H9 (cell line): ENCODE results near the gene NUP205. TPM values are rescaled to one million over a fixed set of nuclear protein-coding genes. Genes with fewer than 3 reads are reported as not detected.

Source experiments
- DNase-seq: peaks from one replicate; pipeline ENCODE4 v3.0.0-alpha.2; 2017
- H2AFZ ChIP-seq: one replicate; pipeline ENCODE4 v1.6.1; 2013; ENCODE audit warnings: mild to moderate bottlenecking, low read length, control low read depth, moderate library complexity
- H2AK5ac ChIP-seq: 2 replicates; pipeline ENCODE4 v1.6.1; 2013; ENCODE audit warnings: low read length, control low read depth, mixed read lengths; ENCODE audit not compliant: insufficient read length
- H2BK120ac ChIP-seq: one replicate; pipeline ENCODE4 v1.6.1; 2013; ENCODE audit warnings: low read depth, mild to moderate bottlenecking, low read length, control low read depth, inconsistent platforms; ENCODE audit not compliant: poor library complexity, severe bottlenecking
- H2BK12ac ChIP-seq: 2 replicates; pipeline ENCODE4 v1.6.1; 2013; ENCODE audit warnings: low read length, control low read depth, mixed read lengths, low read depth; ENCODE audit not compliant: insufficient read length
- H2BK15ac ChIP-seq: 2 replicates; pipeline ENCODE4 v1.6.1; 2013; ENCODE audit warnings: low read depth, low read length, control low read depth
- H2BK20ac ChIP-seq: one replicate; pipeline ENCODE4 v1.6.1; 2013; ENCODE audit warnings: low read depth, mild to moderate bottlenecking, low read length, control low read depth, inconsistent platforms; ENCODE audit not compliant: poor library complexity, severe bottlenecking
- H2BK5ac ChIP-seq: 2 replicates; pipeline ENCODE4 v1.6.1; 2013; ENCODE audit warnings: low read length, control low read depth, mixed read lengths; ENCODE audit not compliant: insufficient read length
- H3K14ac ChIP-seq: 2 replicates; pipeline ENCODE4 v1.6.1; 2013; ENCODE audit warnings: low read length, control low read depth; ENCODE audit not compliant: insufficient read depth
- H3K18ac ChIP-seq: 2 replicates; pipeline ENCODE4 v1.6.1; 2013; ENCODE audit warnings: low read depth, mild to moderate bottlenecking, mixed read lengths, low read length, control low read depth; ENCODE audit not compliant: insufficient read length
- H3K23ac ChIP-seq: 2 replicates; pipeline ENCODE4 v1.6.1; 2013; ENCODE audit warnings: low read length, control low read depth, mixed read lengths, low read depth; ENCODE audit not compliant: insufficient read length
- H3K23me2 ChIP-seq: 2 replicates; pipeline ENCODE4 v1.6.1; 2013; ENCODE audit warnings: low read depth, mild to moderate bottlenecking, mixed read lengths, low read length, control low read depth; ENCODE audit not compliant: insufficient read length, poor library complexity, severe bottlenecking
- H3K27ac ChIP-seq: 2 replicates; pipeline ENCODE4 v1.5.1; 2013; ENCODE audit warnings: low read length, control low read depth, mixed read lengths, low read depth; ENCODE audit not compliant: insufficient read length
- H3K27me3 ChIP-seq: 2 replicates; pipeline ENCODE4 v1.6.1; 2013; ENCODE audit warnings: low read length, control low read depth, inconsistent platforms; ENCODE audit not compliant: insufficient read depth
- H3K4ac ChIP-seq: 2 replicates; pipeline ENCODE4 v1.6.1; 2013; ENCODE audit warnings: low read depth, mild to moderate bottlenecking, control low read depth, inconsistent platforms, low read length, moderate library complexity
- H3K4me1 ChIP-seq: 2 replicates; pipeline ENCODE4 v1.6.1; 2013; ENCODE audit warnings: low read length, control low read depth, inconsistent platforms; ENCODE audit not compliant: insufficient read depth
- H3K4me2 ChIP-seq: 2 replicates; pipeline ENCODE4 v1.6.1; 2013; ENCODE audit warnings: low read length, control low read depth, mixed read lengths; ENCODE audit not compliant: insufficient read length, insufficient read depth
- H3K56ac ChIP-seq: 2 replicates; pipeline ENCODE4 v1.6.1; 2013; ENCODE audit warnings: low read depth, mild to moderate bottlenecking, mixed read lengths, low read length, control low read depth; ENCODE audit not compliant: insufficient read length
- H3K79me1 ChIP-seq: 2 replicates; pipeline ENCODE4 v1.6.1; 2013; ENCODE audit warnings: low read depth, mild to moderate bottlenecking, moderate library complexity, low read length, control low read depth, inconsistent platforms; ENCODE audit not compliant: insufficient read depth, poor library complexity, severe bottlenecking
- H3K79me2 ChIP-seq: 2 replicates; pipeline ENCODE4 v1.6.1; 2013; ENCODE audit warnings: low read length, control low read depth, inconsistent platforms; ENCODE audit not compliant: insufficient read depth
- H3K9ac ChIP-seq: 2 replicates; pipeline ENCODE4 v1.6.1; 2013; ENCODE audit warnings: low read length, control low read depth, mixed read lengths; ENCODE audit not compliant: insufficient read length; ENCODE audit errors: extremely low read depth
- H3K9me3 ChIP-seq: one replicate; pipeline ENCODE4 v1.6.1; 2013; ENCODE audit warnings: low read depth, low read length, inconsistent platforms; ENCODE audit not compliant: control insufficient read depth
- H3T11ph ChIP-seq: one replicate; pipeline ENCODE4 v1.6.1; 2013; ENCODE audit warnings: mild to moderate bottlenecking, low read length, control low read depth, inconsistent platforms
- H4K20me1 ChIP-seq: one replicate; pipeline ENCODE4 v1.6.1; 2013; ENCODE audit not compliant: control insufficient read depth, insufficient read length, insufficient read depth
- H4K5ac ChIP-seq: 2 replicates; pipeline ENCODE4 v1.6.1; 2013; ENCODE audit warnings: low read depth, mild to moderate bottlenecking, mixed read lengths, low read length, control low read depth; ENCODE audit not compliant: insufficient read length
- H4K8ac ChIP-seq: replicated peaks from 2 replicates; pipeline ENCODE4 v1.6.1; 2013; ENCODE audit warnings: low read length, control low read depth, mixed read lengths, low read depth; ENCODE audit not compliant: insufficient read length
- H4K91ac ChIP-seq: 2 replicates; pipeline ENCODE4 v1.6.1; 2013; ENCODE audit warnings: low read depth, mild to moderate bottlenecking, moderate library complexity, mixed read lengths, low read length, control low read depth; ENCODE audit not compliant: insufficient read length
- H3K27ac Mint-ChIP-seq, 3 experiments: 2 replicates in 2 of 3; 3 replicates in 1 of 3; pipeline ENCODE4 v1.8.0; 2020 to 2021; ENCODE audit warnings: mixed read lengths in 3 of 3, mild to moderate bottlenecking in 1 of 3, moderate library complexity in 1 of 3
- H3K27me3 Mint-ChIP-seq: 2 replicates; pipeline ENCODE4 v1.8.0; 2021; ENCODE audit warnings: low read depth, mild to moderate bottlenecking, moderate library complexity, mixed read lengths
- H3K36me3 Mint-ChIP-seq, 3 experiments: 2 replicates in 2 of 3; 3 replicates in 1 of 3; pipeline ENCODE4 v1.8.0; 2020 to 2021; ENCODE audit warnings: low read depth in 3 of 3, mixed read lengths in 3 of 3; ENCODE audit not compliant: insufficient read depth in 1 of 3
- H3K4me1 Mint-ChIP-seq, 2 experiments: 2 replicates each; pipeline ENCODE4 v1.8.0; 2020; ENCODE audit warnings: mixed read lengths in 2 of 2
- H3K4me3 Mint-ChIP-seq, 2 experiments: 2 replicates in 1 of 2; 3 replicates in 1 of 2; pipeline ENCODE4 v1.8.0; 2020 to 2021; ENCODE audit warnings: mild to moderate bottlenecking in 2 of 2, mixed read lengths in 2 of 2, moderate library complexity in 1 of 2
- H3K9me3 Mint-ChIP-seq, 2 experiments: 2 replicates in 1 of 2; 3 replicates in 1 of 2; pipeline ENCODE4 v1.8.0; 2020; ENCODE audit warnings: mild to moderate bottlenecking in 2 of 2, mixed read lengths in 2 of 2, moderate library complexity in 1 of 2
- CTCF ChIP-seq: fragments of 200-600 bp; sonication (generic); conservative IDR thresholded peaks from 3 replicates; pipeline ENCODE4 v1.8.0; 2021; ENCODE audit warnings: antibody characterized with exemption, mild to moderate bottlenecking
- WGBS: extraction: QIAGEN DNeasy Blood & Tissue Kit; methylation state at CpG from one replicate; pipeline ENCODE4 v1.1.7; 2013; ENCODE audit warnings: missing lambda C conversion rate, low lambda C conversion rate, mixed read lengths; ENCODE audit not compliant: insufficient read length; ENCODE audit errors: extremely low coverage; 5-methylcytosine and 5-hydroxymethylcytosine counted together
- total RNA-seq: library from RNA; stranded (reverse); gene quantifications from 2 replicates; pipeline ENCODE4 v1.2.1, GENCODE V29; 2021

The NUP205 gene
- total RNA-seq, 1 experiment from 2014 or later, result 158 TPM

- H2BK120ac ChIP-seq, result no peak overlapping the region
- no peak overlapping the region for H3K4me3 Mint-ChIP-seq
- no peak overlapping the region for H3K27ac Mint-ChIP-seq
Observed at GRCh38 chr7:135538376-135538775, 19.3 kb upstream of the NUP205 start.

More at GRCh38 chr7:135538376-135538775, 19.3 kb upstream of the NUP205 start:
- H4K20me1 ChIP-seq, result no peaks in the 10 kb centered on the region
- no peak overlapping the region for H2BK15ac ChIP-seq
- H3K56ac ChIP-seq, result no peak overlapping the region
- no peaks in the 10 kb centered on the region for H3K23me2 ChIP-seq
- H2BK20ac ChIP-seq, result no peak overlapping the region
- H3K9ac ChIP-seq, result no peak overlapping the region
- no peak overlapping the region for H3K18ac ChIP-seq
- no peaks in the 10 kb centered on the region for H3K9me3 ChIP-seq
- no peaks in the 10 kb centered on the region for H3K9me3 Mint-ChIP-seq
- no peak overlapping the region for H4K5ac ChIP-seq
- H3K27me3 Mint-ChIP-seq, result no peaks in the 10 kb centered on the region
- no peaks in the 10 kb centered on the region for H3K79me2 ChIP-seq
- H3K79me1 ChIP-seq, result no peaks in the 10 kb centered on the region
- H2AFZ ChIP-seq, result no peak overlapping the region
- H3K27ac ChIP-seq, result no peak overlapping the region
- no peaks in the 10 kb centered on the region for H3K36me3 Mint-ChIP-seq
- no peak for TF ChIP-seq CTCF
- WGBS, result no CpG with 5 or more reads among the region's 3 CpGs
- no peak overlapping the region for H4K8ac ChIP-seq
- no peak overlapping the region for H3T11ph ChIP-seq
- H3K4me1 ChIP-seq, result no peaks in the 10 kb centered on the region
- H2BK12ac ChIP-seq, result no peak overlapping the region
- peaks cover 4% of the 10 kb centered on the region in 2 experiments; a peak in 3 of 4 replicates for H3K4me1 Mint-ChIP-seq
- H3K14ac ChIP-seq, result no peak overlapping the region
- no peaks in the 10 kb centered on the region for H3K27me3 ChIP-seq
- no peak overlapping the region for H2BK5ac ChIP-seq
- no peak overlapping the region for H3K23ac ChIP-seq
- H2AK5ac ChIP-seq, result no peak overlapping the region
- H4K91ac ChIP-seq, result no peak overlapping the region
- DNase-seq, result no peak
- H3K4ac ChIP-seq, result no peak overlapping the region
- H3K4me2 ChIP-seq, result no peak overlapping the region
